GM12878 (cell line): ENCODE measurements around the gene PDE7B. TPM values are rescaled to one million over a fixed set of nuclear protein-coding genes. Genes with fewer than 3 reads are reported as not detected.
"Not testable (repeated sequence)": the region's sequence is repeated elsewhere in the genome, so short reads cannot be mapped to it uniquely, and the experiment has no call there.

ENCODE experiments used
- ATAC-seq: fragments of 200-7000 bp; cut with Tn5 transposase; 3 replicates; pipeline ENCODE4 v1.9.1; 2020; ENCODE audit warnings: mild to moderate bottlenecking, moderate library complexity
- BruUV-seq: library from RNA; stranded (reverse); fragments of 400-500 nt; replicated peaks from 2 replicates; lab custom pipeline; 2021; lab: Mats Ljungman, UMichigan
- CTCF ChIA-PET: fragments of 300-600 bp; sonication (Branson Sonifier 250); formaldehyde crosslinking; extraction: SDS; loops from one replicate; lab custom pipeline; 2021; ENCODE audit warnings: inconsistent platforms; lab: Yijun Ruan, JAX
- POLR2A ChIA-PET: fragments of 350-600 bp; formaldehyde crosslinking; extraction: SDS; loops from one replicate; lab custom pipeline; 2021; ENCODE audit warnings: inconsistent platforms; lab: Charles Lee
- RAD21 ChIA-PET: fragments of 300-600 bp; sonication (Branson Sonifier 250); formaldehyde crosslinking; loops from one replicate; lab custom pipeline; 2023; ENCODE audit warnings: antibody characterized with exemption; ENCODE audit not compliant: unreplicated experiment; lab: Charles Lee
- SMC1A ChIA-PET: fragments of 300-600 bp; sonication (Branson Sonifier 250); formaldehyde crosslinking; loops from one replicate; lab custom pipeline; 2023; ENCODE audit not compliant: unreplicated experiment, uncharacterized antibody; lab: Charles Lee
- DNase-seq: peaks from one replicate; pipeline ENCODE4 v3.0.0-alpha.2; 2011; ENCODE audit warnings: low read depth, low spot score
- FAIRE-seq: peaks from 3 replicates; lab custom pipeline; 2011; peaks lifted over from hg19 to GRCh38; lab: Jason Lieb, UNC
- H2AFZ ChIP-seq: 2 replicates; pipeline ENCODE4 v1.6.0; 2011; ENCODE audit warnings: low read depth, low read length, control low read depth; ENCODE audit not compliant: control insufficient read depth
- H3K27ac ChIP-seq: 2 replicates; pipeline ENCODE4 v1.5.1; 2011; ENCODE audit warnings: control low read depth; ENCODE audit not compliant: control insufficient read depth, insufficient read depth
- H3K27me3 ChIP-seq, 2 experiments: replicated peaks in 1 of 2; 2 replicates each; pipeline versions ENCODE4 v1.6.0 to v1.6.1; 2011; ENCODE audit warnings: low read length in 1 of 2; ENCODE audit not compliant: control insufficient read depth in 2 of 2, insufficient read depth in 2 of 2
- H3K36me3 ChIP-seq, 2 experiments: 2 replicates each; pipeline ENCODE4 v1.5.1; 2011; ENCODE audit warnings: low read length in 1 of 2; ENCODE audit not compliant: control insufficient read depth in 2 of 2, insufficient read depth in 2 of 2
- H3K4me1 ChIP-seq: 2 replicates; pipeline ENCODE4 v1.6.1; 2011; ENCODE audit warnings: mild to moderate bottlenecking, low read length, moderate library complexity, mixed read lengths; ENCODE audit not compliant: control insufficient read depth, insufficient read depth
- H3K4me2 ChIP-seq: 2 replicates; pipeline ENCODE4 v1.6.0; 2011; ENCODE audit warnings: control low read depth; ENCODE audit not compliant: control insufficient read depth, insufficient read depth
- H3K4me3 ChIP-seq: fragments of 200-600 bp; sonication (generic); 2 replicates; pipeline ENCODE4 v1.5.1; 2016
- H3K79me2 ChIP-seq: 2 replicates; pipeline ENCODE4 v1.6.0; 2011; ENCODE audit warnings: low read length; ENCODE audit not compliant: control insufficient read depth, insufficient read depth
- H3K9ac ChIP-seq: 2 replicates; pipeline ENCODE4 v1.8.0; 2011; ENCODE audit warnings: low read length, control low read depth, mixed read lengths; ENCODE audit not compliant: control insufficient read depth, insufficient read depth
- H3K9me3 ChIP-seq: replicated peaks from 3 replicates; pipeline ENCODE4 v1.5.1; 2011; ENCODE audit warnings: mild to moderate bottlenecking, low read length; ENCODE audit not compliant: control insufficient read depth, insufficient read depth
- H4K20me1 ChIP-seq: 2 replicates; pipeline ENCODE4 v1.6.0; 2011; ENCODE audit not compliant: control insufficient read depth, insufficient read depth
- CBX5 ChIP-seq: sonication (generic); IDR thresholded peaks from 2 replicates; pipeline ENCODE4 v1.6.1; 2016; ENCODE audit warnings: low read depth, moderate library complexity, mild to moderate bottlenecking, inconsistent platforms
- CHD2 ChIP-seq: IDR thresholded peaks from 2 replicates; pipeline ENCODE4 v1.6.1; 2011; ENCODE audit warnings: low read depth, low read length, improper control_type of control experiment, borderline replicate concordance
- MEF2A ChIP-seq: IDR thresholded peaks from 2 replicates; pipeline ENCODE4 v1.6.1; 2011; ENCODE audit warnings: low read depth, mild to moderate bottlenecking, low read length, moderate library complexity; ENCODE audit not compliant: insufficient read depth
- NFIC ChIP-seq: IDR thresholded peaks from 2 replicates; pipeline ENCODE4 v1.6.1; 2012; ENCODE audit warnings: low read depth, mild to moderate bottlenecking, inconsistent platforms, low read length, moderate library complexity
- RUNX3 ChIP-seq: IDR thresholded peaks from 2 replicates; pipeline ENCODE4 v1.6.1; 2012; ENCODE audit warnings: low read length, inconsistent platforms
- SPI1 ChIP-seq: IDR thresholded peaks from 2 replicates; pipeline ENCODE4 v1.6.1; 2011; ENCODE audit warnings: low read depth, mild to moderate bottlenecking, low read length, moderate library complexity, borderline replicate concordance; ENCODE audit not compliant: insufficient read depth
- TCF12 ChIP-seq: IDR thresholded peaks from 2 replicates; pipeline ENCODE4 v1.6.1; 2011; ENCODE audit warnings: low read depth, mild to moderate bottlenecking, low read length
- ZNF207 ChIP-seq: fragments of 450-650 bp; IDR thresholded peaks from 2 replicates; pipeline ENCODE4 v1.6.1; 2014; ENCODE audit warnings: antibody characterized with exemption, mild to moderate bottlenecking, borderline replicate concordance
- WGBS: methylation state at CpG from one replicate; pipeline ENCODE4 v1.1.6; 2016; ENCODE audit warnings: low lambda C conversion rate; ENCODE audit not compliant: insufficient replicate concordance, insufficient coverage; ENCODE audit errors: missing lambda C conversion rate; 5-methylcytosine and 5-hydroxymethylcytosine counted together
- in situ Hi-C: fragments of 300-500 bp; cut with MboI; formaldehyde crosslinking; loops from 9 replicates; pipeline ENCODE4 v1.14.3; 2018; ENCODE audit warnings: mixed read lengths
- intact Hi-C: fragments of 100-400 bp; cut with micrococcal nuclease; formaldehyde crosslinking; loops from one replicate; pipeline ENCODE4 v1.14.2; 2022; ENCODE audit not compliant: unreplicated experiment
- polyA plus RNA-seq, 11 experiments: library from polyadenylated mRNA; depleted of rRNA in 4 of 11; unstranded in 6 of 11; stranded (reverse) in 5 of 11; fragments of >200 nt; fragmentation: Nextera tagmentation in 4 of 11; fragmentation: Illumina TruSeq in 1 of 11; extraction: Ambion mirVana in 4 of 11; extraction: Trizol in 1 of 11; gene quantifications; 1 replicate in 1 of 11; 2 replicates in 10 of 11; pipeline versions ENCODE4 v1.2.1 to v1.2.3, GENCODE V29; 2011 to 2016; ENCODE audit warnings: inconsistent platforms in 2 of 11, missing spikeins in 2 of 11, low read depth in 1 of 11
- total RNA-seq, 4 experiments: library from RNA; depleted of rRNA in 3 of 4; stranded (reverse); fragments of >200 nt in 3 of 4; fragmentation: Illumina TruSeq in 1 of 4; extraction: Trizol in 1 of 4; gene quantifications; 2 replicates each; pipeline versions ENCODE4 v1.2.1 to v1.2.3, GENCODE V29; 2013 to 2021

PDE7B gene
- total and polyA plus RNA-seq, 10 of the 15 experiments (the other 5 are each of a cell fraction or from before 2014, with no cell fraction given) = not detected

GRCh38 chr6:135861189-135861588 lies 9.7 kb downstream of the PDE7B start:
- no peak for FAIRE-seq

DNA sequence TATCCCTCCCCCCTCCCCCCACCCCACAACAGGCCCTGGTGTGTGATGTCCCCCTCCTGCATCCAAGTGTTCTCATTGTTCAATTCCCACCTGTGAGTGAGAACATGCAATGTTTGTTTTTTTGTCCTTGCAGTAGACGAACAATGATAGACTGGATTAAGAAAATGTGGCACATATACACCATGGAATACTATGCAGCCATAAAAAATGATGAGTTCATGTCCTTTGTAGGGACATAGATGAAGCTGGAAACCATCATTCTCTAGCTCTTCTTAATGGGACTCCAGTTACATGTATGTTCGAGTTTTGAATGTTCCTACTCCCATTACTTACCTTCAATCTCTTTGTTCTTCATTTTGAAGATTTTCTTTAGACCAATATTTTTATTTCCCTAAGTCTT lies 13.4 kb downstream of the PDE7B start:
- H3K9ac ChIP-seq, H3K4me3 ChIP-seq, H3K9me3 ChIP-seq, SMC1A ChIA-PET, ATAC-seq, H2AFZ ChIP-seq, DNase-seq, H3K27me3 ChIP-seq, H3K36me3 ChIP-seq, BruUV-seq, H3K4me2 ChIP-seq, intact Hi-C loops, H3K4me1 ChIP-seq, RAD21 ChIA-PET, in situ Hi-C loops, H4K20me1 ChIP-seq, H3K27ac ChIP-seq, FAIRE-seq, POLR2A ChIA-PET, H3K79me2 ChIP-seq: not testable (repeated sequence)
- CTCF ChIA-PET = interaction anchor here (0.6 to 1.0 kb wide), 3 partner anchors 19 to 149 kb away, joined by 3 to 4 read pairs (median 3); no protein-coding TSS in a partner anchor
- 52% methylated on average over 2 of the region's 2 CpGs for WGBS

More at GRCh38 chr6:135861189-135861588, 9.7 kb downstream of the PDE7B start:
- WGBS = 39% methylated on average over 1 of the region's 1 CpG
- ChIA-PET SMC1A (no interaction called here), POLR2A (no interaction called here), RAD21 (no interaction called here), CTCF (no interaction called here)
- Histone ChIP-seq H4K20me1 (no peaks in the 10 kb centered on the region), H3K9me3 (no peaks in the 10 kb centered on the region), H3K27me3 (no peaks in the 10 kb centered on the region), H3K4me2 (0 out of 2 replicates have a peak overlapping the region, but pooled peaks have one; percentile 8), H3K27ac (no peak overlapping the region), H3K9ac (no peak overlapping the region), H3K4me3 (no peak overlapping the region), H3K79me2 (no peaks in the 10 kb centered on the region), H3K4me1 (peaks cover 4% of the 10 kb centered on the region; the same call in 1 of the 2 replicates), H2AFZ (no peak overlapping the region), H3K36me3 (no peaks in the 10 kb centered on the region)
- ATAC-seq (peak; percentile 80), DNase-seq (no peak)
- intact Hi-C loops = no loop called here
- in situ Hi-C loops = no loop called here
- BruUV-seq = no TSS peak
- TF ChIP-seq RUNX3 (peak; percentile 49), CHD2 (no peak), NFIC (0 out of 2 replicates have a peak, but pooled peaks have one; percentile 38), SPI1 (peak; percentile 88), TCF12 (no peak), MEF2A (0 out of 2 replicates have a peak, but pooled peaks have one; percentile 16), ZNF207 (no peak), CBX5 (no peak)
